ENCODE results near the gene USP28.

DNA sequence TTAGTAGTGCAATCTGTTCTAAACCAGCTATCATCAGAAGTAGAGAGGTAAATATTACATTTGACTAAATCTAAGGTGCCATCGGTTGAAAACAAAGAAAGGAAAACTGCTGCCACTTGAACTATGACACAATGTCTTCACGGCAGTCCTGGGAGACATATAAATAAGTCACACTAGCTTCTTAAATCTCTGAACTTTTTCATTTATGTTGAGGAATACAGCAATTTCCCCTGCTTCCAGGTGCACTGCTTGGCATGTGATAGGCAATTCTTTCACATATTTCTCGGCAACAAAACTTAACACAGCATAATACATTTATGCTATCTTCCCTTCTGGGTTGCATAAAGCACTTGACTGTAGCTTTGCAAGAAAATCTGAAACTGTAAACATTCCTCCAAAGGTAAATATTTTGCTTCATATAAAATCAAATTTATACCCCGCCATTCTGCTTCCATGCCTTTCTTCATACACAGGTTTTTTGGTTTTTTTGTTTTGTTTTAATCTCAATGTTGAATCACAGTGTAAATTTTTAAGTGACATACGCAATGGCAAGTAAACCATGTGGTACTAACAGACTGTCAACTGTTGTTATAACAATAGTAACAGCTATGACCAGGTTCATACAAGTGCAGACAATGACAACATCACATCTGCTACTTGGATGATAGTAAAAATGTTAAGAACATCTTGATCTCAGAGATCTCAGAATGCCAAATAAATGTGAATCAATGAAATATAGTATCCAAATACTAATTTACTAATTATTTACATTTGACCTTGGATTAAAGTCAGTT, 18.2 kb downstream of the USP28 start:
- TF ChIP-seq, protein P1, sequence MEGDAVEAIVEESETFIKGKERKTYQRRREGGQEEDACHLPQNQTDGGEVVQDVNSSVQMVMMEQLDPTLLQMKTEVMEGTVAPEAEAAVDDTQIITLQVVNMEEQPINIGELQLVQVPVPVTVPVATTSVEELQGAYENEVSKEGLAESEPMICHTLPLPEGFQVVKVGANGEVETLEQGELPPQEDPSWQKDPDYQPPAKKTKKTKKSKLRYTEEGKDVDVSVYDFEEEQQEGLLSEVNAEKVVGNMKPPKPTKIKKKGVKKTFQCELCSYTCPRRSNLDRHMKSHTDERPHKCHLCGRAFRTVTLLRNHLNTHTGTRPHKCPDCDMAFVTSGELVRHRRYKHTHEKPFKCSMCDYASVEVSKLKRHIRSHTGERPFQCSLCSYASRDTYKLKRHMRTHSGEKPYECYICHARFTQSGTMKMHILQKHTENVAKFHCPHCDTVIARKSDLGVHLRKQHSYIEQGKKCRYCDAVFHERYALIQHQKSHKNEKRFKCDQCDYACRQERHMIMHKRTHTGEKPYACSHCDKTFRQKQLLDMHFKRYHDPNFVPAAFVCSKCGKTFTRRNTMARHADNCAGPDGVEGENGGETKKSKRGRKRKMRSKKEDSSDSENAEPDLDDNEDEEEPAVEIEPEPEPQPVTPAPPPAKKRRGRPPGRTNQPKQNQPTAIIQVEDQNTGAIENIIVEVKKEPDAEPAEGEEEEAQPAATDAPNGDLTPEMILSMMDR (IDR thresholded peaks at IDR 0.05) = no peak
- TF ChIP-seq POLR2AphosphoS5 (IDR thresholded peaks at IDR 0.05; ENCODE audit: insufficient read depth in 1 of 2, low read depth in 1 of 2) = no peak

All from vagina (tissue), 2 donors.